SK-N-SH (cell line): ENCODE data around the gene SVIL. TPM values are rescaled to one million over a fixed set of nuclear protein-coding genes. Genes with fewer than 3 reads are reported as not detected.
A peak's percentile ranks its signal among the peaks of the same experiment; 100 is the strongest.

ENCODE experiments used
- CTCF ChIA-PET: fragments of 300-600, 350-600 bp; formaldehyde crosslinking; extraction: SDS; loops from one replicate; lab custom pipeline; 2021; lab: Yijun Ruan, JAX
- POLR2A ChIA-PET: fragments of 350-600 bp; sonication (Branson Sonifier 250); formaldehyde crosslinking; extraction: SDS; loops from one replicate; lab custom pipeline; 2020; ENCODE audit warnings: antibody characterized with exemption, inconsistent platforms; lab: Yijun Ruan, JAX
- DNase-seq: peaks from one replicate; pipeline ENCODE4 v3.0.0; 2012
- H2AFZ ChIP-seq: fragments of 200-600 bp; sonication (generic); 2 replicates; pipeline ENCODE4 v1.8.1; 2016; ENCODE audit warnings: antibody characterized with exemption, mild to moderate bottlenecking, low read depth
- H3F3A ChIP-seq: fragments of 200-600 bp; sonication (generic); replicated peaks from 2 replicates; pipeline ENCODE3; 2016; ENCODE audit warnings: antibody characterized with exemption, mild to moderate bottlenecking; ENCODE audit not compliant: insufficient read depth
- H3K27ac ChIP-seq, 2 experiments: fragments of 200-500 bp in 1 of 2; fragments of 200-600 bp in 1 of 2; sonication (Bioruptor generic) in 1 of 2; sonication (generic), shearing (Covaris generic) in 1 of 2; 2 replicates each; pipeline versions ENCODE4 v1.5.1 to v1.6.1; 2014 to 2016; ENCODE audit warnings: low read depth in 2 of 2, inconsistent platforms in 1 of 2, low read length in 1 of 2, mild to moderate bottlenecking in 1 of 2, mixed read lengths in 1 of 2
- H3K27me3 ChIP-seq: fragments of 200-600 bp; sonication (generic), shearing (Covaris generic); 2 replicates; pipeline ENCODE4 v1.6.1; 2016; ENCODE audit warnings: mixed run types; ENCODE audit not compliant: insufficient read depth
- H3K36me3 ChIP-seq, 2 experiments: fragments of 200-500 bp in 1 of 2; fragments of 200-600 bp in 1 of 2; sonication (Bioruptor generic) in 1 of 2; sonication (generic) in 1 of 2; replicated peaks in 1 of 2; 2 replicates each; pipeline versions ENCODE3 to v1.5.1; 2014 to 2016; ENCODE audit warnings: low read length in 1 of 2, mild to moderate bottlenecking in 1 of 2; ENCODE audit not compliant: insufficient read depth in 2 of 2, control insufficient read depth in 1 of 2
- H3K4me1 ChIP-seq, 2 experiments: fragments of 200-500 bp in 1 of 2; fragments of 200-600 bp in 1 of 2; sonication (Bioruptor generic) in 1 of 2; sonication (generic), shearing (Covaris generic) in 1 of 2; 2 replicates each; pipeline versions ENCODE4 v1.5.1 to v1.6.1; 2014 to 2016; ENCODE audit warnings: low read depth in 1 of 2, low read length in 1 of 2, mixed run types in 1 of 2; ENCODE audit not compliant: insufficient read depth in 2 of 2, control insufficient read depth in 1 of 2
- H3K4me2 ChIP-seq: fragments of 200-600 bp; sonication (generic), shearing (Covaris generic); 2 replicates; pipeline ENCODE4 v1.6.1; 2017; ENCODE audit warnings: mixed run types
- H3K4me3 ChIP-seq, 2 experiments: fragments of 200-500 bp in 1 of 2; fragments of 200-600 bp in 1 of 2; sonication (Bioruptor generic) in 1 of 2; sonication (generic), shearing (Covaris generic) in 1 of 2; 2 replicates each; pipeline versions ENCODE4 v1.5.1 to v1.8.1; 2014 to 2016; ENCODE audit warnings: low read depth in 2 of 2, inconsistent platforms in 1 of 2, low read length in 1 of 2, mild to moderate bottlenecking in 1 of 2, mixed read lengths in 1 of 2, moderate library complexity in 1 of 2
- H3K79me2 ChIP-seq: fragments of 200-600 bp; sonication (generic); 2 replicates; pipeline ENCODE4 v1.8.1; 2017; ENCODE audit warnings: mild to moderate bottlenecking; ENCODE audit not compliant: insufficient read depth
- H3K9ac ChIP-seq: fragments of 200-600 bp; sonication (generic); 2 replicates; pipeline ENCODE4 v1.6.1; 2017; ENCODE audit warnings: mixed run types
- H3K9me2 ChIP-seq: fragments of 200-600 bp; sonication (generic); 2 replicates; pipeline ENCODE4 v1.6.1; 2017; ENCODE audit warnings: mixed run types
- H3K9me3 ChIP-seq: fragments of 200-600 bp; sonication (generic); 2 replicates; pipeline ENCODE4 v1.6.1; 2017; ENCODE audit warnings: mixed run types, mild to moderate bottlenecking, moderate library complexity
- H4K20me1 ChIP-seq: fragments of 200-600 bp; sonication (generic); 2 replicates; pipeline ENCODE4 v1.6.1; 2017; ENCODE audit warnings: mild to moderate bottlenecking, mixed run types; ENCODE audit not compliant: insufficient read depth
- ELF1 ChIP-seq: IDR thresholded peaks from 2 replicates; pipeline ENCODE4 v1.4.0; 2012
- EZH2phosphoT487 ChIP-seq: fragments of 200-600 bp; sonication (generic); IDR thresholded peaks from 2 replicates; pipeline ENCODE4 v1.6.1; 2017; ENCODE audit warnings: low read depth, mixed run types, mild to moderate bottlenecking, antibody characterized with exemption, moderate library complexity, borderline replicate concordance
- GABPA ChIP-seq: IDR thresholded peaks from 2 replicates; pipeline ENCODE4 v1.4.0; 2012; ENCODE audit warnings: low read depth, mild to moderate bottlenecking
- MXI1 ChIP-seq: IDR thresholded peaks from 2 replicates; pipeline ENCODE4 v1.6.1; 2012; ENCODE audit warnings: mild to moderate bottlenecking, low read depth, low read length, improper control_type of control experiment
- NRF1 ChIP-seq: IDR thresholded peaks from 2 replicates; pipeline ENCODE4 v1.6.1; 2012; ENCODE audit warnings: low read depth, mild to moderate bottlenecking, low read length
- POLR2AphosphoS5 ChIP-seq: IDR thresholded peaks from 2 replicates; pipeline ENCODE4 v1.6.1; 2012; ENCODE audit warnings: low read depth, low read length
- RAD21 ChIP-seq: IDR thresholded peaks from 2 replicates; pipeline ENCODE4 v1.6.1; 2012; ENCODE audit warnings: mild to moderate bottlenecking, low read length
- RXRA ChIP-seq: IDR thresholded peaks from 2 replicates; pipeline ENCODE4 v1.4.0; 2012; ENCODE audit warnings: low read depth, mild to moderate bottlenecking, borderline replicate concordance
- SIN3A ChIP-seq: IDR thresholded peaks from 2 replicates; pipeline ENCODE4 v1.6.1; 2012; ENCODE audit warnings: low read depth, mild to moderate bottlenecking, low read length, moderate library complexity, borderline replicate concordance
- TAF1 ChIP-seq: IDR thresholded peaks from 2 replicates; pipeline ENCODE4 v1.6.1; 2012; ENCODE audit warnings: low read depth, mild to moderate bottlenecking, low read length, moderate library complexity, borderline replicate concordance
- TCF12 ChIP-seq: IDR thresholded peaks from 2 replicates; pipeline ENCODE4 v1.4.0; 2012
- TEAD4 ChIP-seq: IDR thresholded peaks from 2 replicates; pipeline ENCODE4 v1.4.0; 2012; ENCODE audit warnings: mild to moderate bottlenecking, borderline replicate concordance; ENCODE audit not compliant: insufficient read depth
- YY1 ChIP-seq: IDR thresholded peaks from 2 replicates; pipeline ENCODE4 v1.4.0; 2012; ENCODE audit warnings: low read depth, mild to moderate bottlenecking
- WGBS: methylation state at CpG from one replicate; pipeline ENCODE4 v1.1.6; 2017; ENCODE audit warnings: low lambda C conversion rate; 5-methylcytosine and 5-hydroxymethylcytosine counted together
- polyA plus RNA-seq, 3 experiments: library from polyadenylated mRNA; depleted of rRNA; stranded (reverse); fragments of >200 nt; gene quantifications; 2 replicates each; pipeline ENCODE4 v1.2.3, GENCODE V29; 2012
- TF ChIP-seq, protein P1 (sequence below): IDR thresholded peaks from 2 replicates; pipeline ENCODE4 v1.6.1; 2012; ENCODE audit warnings: mild to moderate bottlenecking, low read depth, low read length, moderate library complexity
- TF ChIP-seq, protein P2 (sequence below): IDR thresholded peaks from 2 replicates; pipeline ENCODE4 v1.4.0; 2012; ENCODE audit warnings: low read depth, borderline replicate concordance
- TF ChIP-seq, protein P3 (sequence below): IDR thresholded peaks from 2 replicates; pipeline ENCODE4 v1.4.0; 2012; ENCODE audit warnings: low read depth
- TF ChIP-seq, protein P4 (sequence below): fragments of 150-350 bp; IDR thresholded peaks from 2 replicates; pipeline ENCODE4 v1.6.1; 2017; ENCODE audit warnings: antibody characterized with exemption, low read length, low read depth, borderline replicate concordance

The SVIL gene
- polyA plus RNA-seq, 1 of the 3 experiments (the other 2 are of a cell fraction) = 48.7 TPM

GRCh38 chr10:29600067-29600466, 34.7 kb downstream of the SVIL start (continued):
- TF ChIP-seq, protein P1, sequence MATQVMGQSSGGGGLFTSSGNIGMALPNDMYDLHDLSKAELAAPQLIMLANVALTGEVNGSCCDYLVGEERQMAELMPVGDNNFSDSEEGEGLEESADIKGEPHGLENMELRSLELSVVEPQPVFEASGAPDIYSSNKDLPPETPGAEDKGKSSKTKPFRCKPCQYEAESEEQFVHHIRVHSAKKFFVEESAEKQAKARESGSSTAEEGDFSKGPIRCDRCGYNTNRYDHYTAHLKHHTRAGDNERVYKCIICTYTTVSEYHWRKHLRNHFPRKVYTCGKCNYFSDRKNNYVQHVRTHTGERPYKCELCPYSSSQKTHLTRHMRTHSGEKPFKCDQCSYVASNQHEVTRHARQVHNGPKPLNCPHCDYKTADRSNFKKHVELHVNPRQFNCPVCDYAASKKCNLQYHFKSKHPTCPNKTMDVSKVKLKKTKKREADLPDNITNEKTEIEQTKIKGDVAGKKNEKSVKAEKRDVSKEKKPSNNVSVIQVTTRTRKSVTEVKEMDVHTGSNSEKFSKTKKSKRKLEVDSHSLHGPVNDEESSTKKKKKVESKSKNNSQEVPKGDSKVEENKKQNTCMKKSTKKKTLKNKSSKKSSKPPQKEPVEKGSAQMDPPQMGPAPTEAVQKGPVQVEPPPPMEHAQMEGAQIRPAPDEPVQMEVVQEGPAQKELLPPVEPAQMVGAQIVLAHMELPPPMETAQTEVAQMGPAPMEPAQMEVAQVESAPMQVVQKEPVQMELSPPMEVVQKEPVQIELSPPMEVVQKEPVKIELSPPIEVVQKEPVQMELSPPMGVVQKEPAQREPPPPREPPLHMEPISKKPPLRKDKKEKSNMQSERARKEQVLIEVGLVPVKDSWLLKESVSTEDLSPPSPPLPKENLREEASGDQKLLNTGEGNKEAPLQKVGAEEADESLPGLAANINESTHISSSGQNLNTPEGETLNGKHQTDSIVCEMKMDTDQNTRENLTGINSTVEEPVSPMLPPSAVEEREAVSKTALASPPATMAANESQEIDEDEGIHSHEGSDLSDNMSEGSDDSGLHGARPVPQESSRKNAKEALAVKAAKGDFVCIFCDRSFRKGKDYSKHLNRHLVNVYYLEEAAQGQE = no peak
- TF ChIP-seq RAD21 (no peak), YY1 (0 out of 2 replicates have a peak, but pooled peaks have one; percentile 21), ELF1 (no peak), POLR2AphosphoS5 (no peak), TAF1 (no peak), GABPA (no peak), MXI1 (no peak), NRF1 (no peak), RXRA (no peak), EZH2phosphoT487 (no peak), SIN3A (no peak)
- TF ChIP-seq, protein P2, sequence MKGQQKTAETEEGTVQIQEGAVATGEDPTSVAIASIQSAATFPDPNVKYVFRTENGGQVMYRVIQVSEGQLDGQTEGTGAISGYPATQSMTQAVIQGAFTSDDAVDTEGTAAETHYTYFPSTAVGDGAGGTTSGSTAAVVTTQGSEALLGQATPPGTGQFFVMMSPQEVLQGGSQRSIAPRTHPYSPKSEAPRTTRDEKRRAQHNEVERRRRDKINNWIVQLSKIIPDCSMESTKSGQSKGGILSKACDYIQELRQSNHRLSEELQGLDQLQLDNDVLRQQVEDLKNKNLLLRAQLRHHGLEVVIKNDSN = no peak
- TF ChIP-seq, protein P3, sequence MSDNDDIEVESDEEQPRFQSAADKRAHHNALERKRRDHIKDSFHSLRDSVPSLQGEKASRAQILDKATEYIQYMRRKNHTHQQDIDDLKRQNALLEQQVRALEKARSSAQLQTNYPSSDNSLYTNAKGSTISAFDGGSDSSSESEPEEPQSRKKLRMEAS = no peak
- TF ChIP-seq, protein P4, sequence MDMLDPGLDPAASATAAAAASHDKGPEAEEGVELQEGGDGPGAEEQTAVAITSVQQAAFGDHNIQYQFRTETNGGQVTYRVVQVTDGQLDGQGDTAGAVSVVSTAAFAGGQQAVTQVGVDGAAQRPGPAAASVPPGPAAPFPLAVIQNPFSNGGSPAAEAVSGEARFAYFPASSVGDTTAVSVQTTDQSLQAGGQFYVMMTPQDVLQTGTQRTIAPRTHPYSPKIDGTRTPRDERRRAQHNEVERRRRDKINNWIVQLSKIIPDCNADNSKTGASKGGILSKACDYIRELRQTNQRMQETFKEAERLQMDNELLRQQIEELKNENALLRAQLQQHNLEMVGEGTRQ = no peak

DNA sequence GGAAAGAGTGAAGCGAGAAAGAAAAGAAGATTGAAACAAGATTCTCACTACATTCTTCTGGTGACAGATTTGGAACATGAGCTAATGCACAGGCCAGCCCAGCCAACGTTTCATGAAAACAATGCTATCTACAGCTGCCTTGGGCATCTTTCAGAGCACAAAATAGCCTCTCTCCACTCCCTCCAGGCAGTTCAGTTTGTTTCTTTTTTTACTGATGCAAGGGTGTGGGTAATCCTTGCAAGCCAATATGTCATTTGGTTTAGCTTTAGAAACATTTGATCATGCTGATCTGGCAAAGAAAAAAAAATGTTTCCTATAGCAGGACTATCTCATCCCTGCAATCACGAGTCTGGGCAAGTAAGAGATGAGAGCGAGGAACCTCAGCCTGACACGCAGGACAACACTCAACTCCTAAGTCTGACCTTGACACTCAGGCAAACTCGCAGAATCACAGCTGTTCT, 35.9 kb downstream of the SVIL start:
- Histone ChIP-seq H3K27me3 (no peaks in the 10 kb centered on the region), H3K9ac (no peak overlapping the region), H3K27ac (peak overlapping the region in 1 of 2 experiments; percentile 44; a peak in 1 of 4 replicates), H3K79me2 (peaks cover 55% of the 10 kb centered on the region), H3K9me2 (no peaks in the 10 kb centered on the region), H4K20me1 (peaks cover 70% of the 10 kb centered on the region; the same call in 1 of the 2 replicates), H3K36me3 (peaks cover 0 to 11% of the 10 kb centered on the region in 2 experiments), H3K4me3 (no peak overlapping the region), H2AFZ (no peak overlapping the region), H3K9me3 (no peaks in the 10 kb centered on the region), H3K4me2 (peak overlapping the region; percentile 23; the same call in 1 of the 2 replicates), H3F3A (peaks cover 12% of the 10 kb centered on the region), H3K4me1 (peaks cover 2 to 33% of the 10 kb centered on the region in 2 experiments; a peak in 3 of 4 replicates)
- WGBS = 69% methylated on average over 6 of the region's 6 CpGs
- no peak for DNase-seq
- ChIA-PET POLR2A (interaction anchor here (0.7 kb wide), 1 partner anchor 75 kb away, joined by 3 read pairs; no protein-coding TSS in a partner anchor), CTCF (interaction anchor here (1.0 to 3.5 kb wide), 2 partner anchors 8 to 402 kb away, joined by 3 to 15 read pairs; no protein-coding TSS in a partner anchor)
- TF ChIP-seq, protein P3 = no peak
- TF ChIP-seq TCF12 = 0 out of 2 replicates have a peak, but pooled peaks have one; percentile 3
- TF ChIP-seq TEAD4 = no peak
